HepG2 (cell line): ENCODE results near the gene NOL4L. TPM values are rescaled to one million over a fixed set of nuclear protein-coding genes. Genes with fewer than 3 reads are reported as not detected.

Source experiments
- ARNT2 ChIP-seq: sonication (generic); formaldehyde crosslinking; IDR thresholded peaks from 2 replicates; pipeline ENCODE4 v1.8.0; 2022; ENCODE audit warnings: mild to moderate bottlenecking, low read depth, missing genetic modification reagents, moderate library complexity
- EED ChIP-seq: sonication (generic); formaldehyde crosslinking; IDR thresholded peaks from 2 replicates; pipeline ENCODE4 v1.5.0; 2020; ENCODE audit warnings: mild to moderate bottlenecking, missing genetic modification reagents
- FOXC1 ChIP-seq: sonication (generic); formaldehyde crosslinking; IDR thresholded peaks from 2 replicates; pipeline ENCODE4 v1.8.0; 2022; ENCODE audit warnings: mild to moderate bottlenecking, missing genetic modification reagents, borderline replicate concordance
- GTF3A ChIP-seq: sonication (generic); formaldehyde crosslinking; conservative IDR thresholded peaks from 2 replicates; pipeline ENCODE4 v1.4.0; 2020; ENCODE audit warnings: mild to moderate bottlenecking, missing genetic modification reagents
- GZF1 ChIP-seq: sonication (generic); formaldehyde crosslinking; IDR thresholded peaks from 2 replicates; pipeline ENCODE4 v1.5.1; 2020; ENCODE audit warnings: mild to moderate bottlenecking, missing genetic modification reagents
- IKZF1 ChIP-seq: fragments of 450-650 bp; IDR thresholded peaks from 2 replicates; pipeline ENCODE4 v1.7.1; 2016
- RBM22 ChIP-seq: fragments of 200-400 bp; formaldehyde crosslinking; optimal IDR thresholded peaks from 2 replicates; pipeline ENCODE3; 2017; ENCODE audit warnings: mild to moderate bottlenecking, low read length, moderate library complexity
- SIN3B ChIP-seq: fragments of 150-350 bp; IDR thresholded peaks from 2 replicates; pipeline ENCODE4 v1.6.1; 2014; ENCODE audit warnings: low read length
- SMAD3 ChIP-seq: sonication (generic); formaldehyde crosslinking; IDR thresholded peaks from 2 replicates; pipeline ENCODE4 v1.4.0; 2020; ENCODE audit warnings: missing genetic modification reagents
- SRSF4 ChIP-seq: fragments of 200-400 bp; formaldehyde crosslinking; IDR thresholded peaks from one replicate; pipeline ENCODE4 v1.6.1; 2018; ENCODE audit warnings: mild to moderate bottlenecking, low read depth, low read length, moderate library complexity; ENCODE audit not compliant: poor library complexity, severe bottlenecking
- TCF12 ChIP-seq, 2 experiments: fragments of 450-650 bp in 1 of 2; sonication (generic) in 1 of 2; formaldehyde crosslinking in 1 of 2; IDR thresholded peaks; 2 replicates each; pipeline versions ENCODE4 v1.6.1 to v1.8.0; 2017 to 2022; ENCODE audit warnings: antibody characterized with exemption in 1 of 2, mild to moderate bottlenecking in 1 of 2, missing genetic modification reagents in 1 of 2, moderate library complexity in 1 of 2
- ZHX1 ChIP-seq: sonication (generic); formaldehyde crosslinking; IDR thresholded peaks from 2 replicates; pipeline ENCODE4 v1.8.1; 2022; ENCODE audit warnings: low read depth, mild to moderate bottlenecking, missing genetic modification reagents
- ZNF207 ChIP-seq: fragments of 450-650 bp; IDR thresholded peaks from 2 replicates; pipeline ENCODE4 v1.6.1; 2016; ENCODE audit warnings: antibody characterized with exemption, borderline replicate concordance
- ZNF274 ChIP-seq: sonication (generic); formaldehyde crosslinking; IDR thresholded peaks from 2 replicates; pipeline ENCODE4 v1.5.1; 2020; ENCODE audit warnings: mild to moderate bottlenecking, missing genetic modification reagents
- ZNF292 ChIP-seq: sonication (generic); formaldehyde crosslinking; IDR thresholded peaks from 2 replicates; pipeline ENCODE4 v1.8.1; 2022; ENCODE audit warnings: mild to moderate bottlenecking, low read depth, missing genetic modification reagents, borderline replicate concordance
- ZSCAN29 ChIP-seq: sonication (generic); formaldehyde crosslinking; conservative IDR thresholded peaks from 2 replicates; pipeline ENCODE4 v1.4.0; 2020; ENCODE audit warnings: mild to moderate bottlenecking, missing genetic modification reagents
- ZXDC ChIP-seq: sonication (generic); formaldehyde crosslinking; IDR thresholded peaks from 2 replicates; pipeline ENCODE4 v1.5.0; 2020; ENCODE audit warnings: mild to moderate bottlenecking, missing genetic modification reagents
- ZZZ3 ChIP-seq: sonication (generic); formaldehyde crosslinking; IDR thresholded peaks from 2 replicates; pipeline ENCODE4 v1.4.0; 2020; ENCODE audit warnings: missing genetic modification reagents, mild to moderate bottlenecking, borderline replicate concordance
- polyA plus RNA-seq, 8 experiments: library from polyadenylated mRNA; depleted of rRNA in 3 of 8; stranded (reverse) in 7 of 8; unstranded in 1 of 8; fragments of >200 nt; fragmentation: Illumina TruSeq in 4 of 8; extraction: Trizol in 4 of 8; gene quantifications; 2 replicates each; pipeline versions ENCODE4 v1.2.1 to v1.2.3, GENCODE V29; 2011 to 2016; ENCODE audit warnings: low read depth in 4 of 8, missing spikeins in 1 of 8, mixed read lengths in 1 of 8; ENCODE audit not compliant: insufficient read depth in 1 of 8
- total RNA-seq, 5 experiments: library from RNA; depleted of rRNA; stranded (reverse); fragments of >200 nt; fragmentation: Illumina TruSeq; extraction: Trizol; gene quantifications; 2 replicates each; pipeline ENCODE4 v1.2.3, GENCODE V29; 2016; ENCODE audit warnings: low read depth in 1 of 5
- TF ChIP-seq, protein P1 (sequence below): sonication (generic); formaldehyde crosslinking; IDR thresholded peaks from 2 replicates; pipeline ENCODE4 v1.8.1; 2023; ENCODE audit warnings: missing genetic modification reagents, inconsistent platforms, borderline replicate concordance
- TF ChIP-seq, protein P2 (sequence below): IDR thresholded peaks from 2 replicates; pipeline ENCODE4 v1.6.1; 2016; ENCODE audit warnings: low read depth, borderline replicate concordance
- TF ChIP-seq, protein P3 (sequence below): sonication (generic); formaldehyde crosslinking; IDR thresholded peaks from 2 replicates; pipeline ENCODE4 v1.4.0; 2020; ENCODE audit warnings: mild to moderate bottlenecking, low read depth, missing genetic modification reagents

NOL4L gene
- total and polyA plus RNA-seq, 2 of the 13 experiments (the other 11 are each of a cell fraction or from before 2014, with no cell fraction given) = 16.6 to 35.4 TPM

DNA sequence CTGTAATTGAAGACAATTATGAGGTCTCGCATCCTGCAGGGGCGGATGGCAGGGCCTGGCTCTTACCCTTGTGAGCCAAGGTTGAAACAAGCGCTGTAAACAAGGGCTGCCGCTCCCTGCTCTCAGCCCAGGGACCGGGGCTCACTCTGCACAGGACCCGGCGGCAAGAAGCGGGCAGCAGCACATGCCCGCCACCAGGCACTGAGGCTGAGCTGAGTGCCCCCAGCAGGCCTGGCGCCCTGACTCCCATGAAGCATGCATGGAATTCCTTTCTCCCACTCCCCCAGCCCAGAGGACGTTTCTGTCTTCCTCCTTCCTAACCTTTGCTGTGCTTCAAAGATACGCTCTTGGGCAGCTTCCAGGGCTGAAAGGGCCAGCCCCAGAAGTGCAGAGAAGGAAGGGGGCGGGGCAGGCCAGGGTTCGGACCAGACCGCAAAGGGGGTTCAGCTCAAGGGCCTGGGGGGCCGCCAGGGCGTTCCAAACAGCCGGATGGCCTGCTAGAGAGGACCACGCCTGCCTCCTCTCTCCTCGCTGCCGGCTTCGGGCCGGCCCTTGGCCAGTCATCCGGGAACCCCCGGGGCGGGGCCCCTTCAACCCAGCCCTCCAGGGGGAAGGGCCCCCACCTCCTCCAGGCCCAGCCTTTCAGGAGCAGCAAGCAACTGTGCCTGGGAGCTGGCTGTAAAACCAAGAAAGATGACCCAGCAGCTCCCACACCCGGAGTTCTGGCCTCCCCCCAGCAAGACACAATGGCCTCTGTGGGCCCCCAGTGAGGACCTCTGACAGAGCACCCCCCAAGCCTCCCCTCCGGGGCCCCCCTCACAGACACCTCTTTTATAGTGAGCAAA lies 109.9 kb downstream of the NOL4L start (continued):
- TF ChIP-seq ZXDC (CRISPR knock-in tag) (peak; percentile 95), GZF1 (CRISPR knock-in tag) (no peak), ZZZ3 (CRISPR knock-in tag) (0 out of 2 replicates have a peak, but pooled peaks have one; percentile 80), TCF12 (IDR thresholded peaks at IDR 0.05) (no peak), TCF12 (CRISPR knock-in tag; IDR thresholded peaks at IDR 0.05) (peak; percentile 76; the same call in 1 of the 2 replicates), RBM22 (peak; percentile 81), ZSCAN29 (CRISPR knock-in tag) (peak; percentile 43; the same call in 1 of the 2 replicates), FOXC1 (peak; percentile 55; the same call in 1 of the 2 replicates), ZNF207 (no peak), ZHX1 (no peak), ARNT2 (CRISPR knock-in tag) (peak; percentile 96), ZNF292 (CRISPR knock-in tag) (peak; percentile 72), SIN3B (no peak), IKZF1 (no peak), GTF3A (CRISPR knock-in tag) (peak; percentile 96), SRSF4 (no peak), ZNF274 (CRISPR knock-in tag) (peak; percentile 60; the same call in 1 of the 2 replicates), EED (CRISPR knock-in tag) (peak; percentile 87), SMAD3 (no peak)
- TF ChIP-seq, protein P1, sequence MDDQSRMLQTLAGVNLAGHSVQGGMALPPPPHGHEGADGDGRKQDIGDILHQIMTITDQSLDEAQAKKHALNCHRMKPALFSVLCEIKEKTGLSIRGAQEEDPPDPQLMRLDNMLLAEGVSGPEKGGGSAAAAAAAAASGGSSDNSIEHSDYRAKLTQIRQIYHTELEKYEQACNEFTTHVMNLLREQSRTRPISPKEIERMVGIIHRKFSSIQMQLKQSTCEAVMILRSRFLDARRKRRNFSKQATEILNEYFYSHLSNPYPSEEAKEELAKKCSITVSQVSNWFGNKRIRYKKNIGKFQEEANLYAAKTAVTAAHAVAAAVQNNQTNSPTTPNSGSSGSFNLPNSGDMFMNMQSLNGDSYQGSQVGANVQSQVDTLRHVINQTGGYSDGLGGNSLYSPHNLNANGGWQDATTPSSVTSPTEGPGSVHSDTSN = peak; percentile 70; the same call in 1 of the 2 replicates
- TF ChIP-seq, protein P2, sequence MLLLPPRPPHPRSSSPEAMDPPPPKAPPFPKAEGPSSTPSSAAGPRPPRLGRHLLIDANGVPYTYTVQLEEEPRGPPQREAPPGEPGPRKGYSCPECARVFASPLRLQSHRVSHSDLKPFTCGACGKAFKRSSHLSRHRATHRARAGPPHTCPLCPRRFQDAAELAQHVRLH = peak; percentile 42; the same call in 1 of the 2 replicates
- TF ChIP-seq, protein P3, sequence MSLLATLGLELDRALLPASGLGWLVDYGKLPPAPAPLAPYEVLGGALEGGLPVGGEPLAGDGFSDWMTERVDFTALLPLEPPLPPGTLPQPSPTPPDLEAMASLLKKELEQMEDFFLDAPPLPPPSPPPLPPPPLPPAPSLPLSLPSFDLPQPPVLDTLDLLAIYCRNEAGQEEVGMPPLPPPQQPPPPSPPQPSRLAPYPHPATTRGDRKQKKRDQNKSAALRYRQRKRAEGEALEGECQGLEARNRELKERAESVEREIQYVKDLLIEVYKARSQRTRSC = peak; percentile 84; the same call in 1 of the 2 replicates
